ENCODE data around the gene CYP11A1. TPM values are rescaled to one million over a fixed set of nuclear protein-coding genes. Genes with fewer than 3 reads are reported as not detected.
A peak's percentile ranks its signal among the peaks of the same experiment; 100 is the strongest.

CYP11A1 gene
- total and polyA plus RNA-seq, 10 of the 15 experiments (the other 5 are each of a cell fraction or from before 2014, with no cell fraction given): 0.11 to 1.2 (median 0.23) TPM; not detected in 5

DNA sequence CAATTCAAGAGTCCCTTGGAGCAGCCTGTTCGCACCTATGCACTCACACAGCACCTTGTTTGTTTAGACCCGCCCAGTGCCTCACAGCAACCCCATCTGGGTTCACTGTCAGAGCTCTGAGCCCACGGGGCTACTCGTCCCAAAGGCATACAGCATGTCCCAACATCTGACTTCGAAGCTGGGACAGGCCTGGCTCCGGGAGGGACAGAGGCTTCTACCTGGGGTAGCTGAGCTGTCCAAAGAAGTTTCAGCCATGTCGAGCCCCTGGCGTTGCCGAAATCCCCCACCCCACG lies 28.6 kb upstream of the CYP11A1 start:
- BruUV-seq (replicated peaks): no TSS peak
- in situ Hi-C loops (cut with MboI) (loop anchor here (5.0 kb wide), 1 partner anchor 386 kb away; the partner anchor contains the start of gene CSK), intact Hi-C loops (cut with micrococcal nuclease; ENCODE audit: unreplicated experiment) (loop anchor here (1.0 to 10.0 kb wide), 4 partner anchors 8 to 739 kb away; no protein-coding TSS in a partner anchor)
- peaks cover 63% of the 10 kb centered on the region for H3K79me2 ChIP-seq (ENCODE audit: control insufficient read depth, insufficient read depth, low read length)
- peaks cover 94% of the 10 kb centered on the region for H3K4me1 ChIP-seq (ENCODE audit: control insufficient read depth, insufficient read depth, low read length)
- no peaks in the 10 kb centered on the region for H4K20me1 ChIP-seq (ENCODE audit: control insufficient read depth, insufficient read depth)
- H3K36me3 ChIP-seq (ENCODE audit: control insufficient read depth in 2 of 2, insufficient read depth in 2 of 2, low read length in 1 of 2): no peaks in the 10 kb centered on the region
- ChIA-PET CTCF (interaction anchor here (0.9 to 15.7 kb wide), 6 partner anchors 10 to 391 kb away, joined by 3 to 226 read pairs (median 6); no protein-coding TSS in a partner anchor), RAD21 (ENCODE audit: unreplicated experiment) (interaction anchor here (1.0 to 20.3 kb wide), 6 partner anchors 7 to 32 kb away, joined by 3 to 496 read pairs (median 24); partner anchors contain the start of gene SEMA7A), SMC1A (ENCODE audit: uncharacterized antibody, unreplicated experiment) (interaction anchor here (0.7 to 12.5 kb wide), 7 partner anchors 9 to 382 kb away, joined by 3 to 336 read pairs (median 7); partner anchors contain the start of gene SEMA7A), POLR2A (interaction anchor here (0.6 to 6.2 kb wide), 7 partner anchors 12 to 144 kb away, joined by 3 to 171 read pairs (median 4); partner anchors contain the start of gene SEMA7A)
- TF ChIP-seq, protein P1, sequence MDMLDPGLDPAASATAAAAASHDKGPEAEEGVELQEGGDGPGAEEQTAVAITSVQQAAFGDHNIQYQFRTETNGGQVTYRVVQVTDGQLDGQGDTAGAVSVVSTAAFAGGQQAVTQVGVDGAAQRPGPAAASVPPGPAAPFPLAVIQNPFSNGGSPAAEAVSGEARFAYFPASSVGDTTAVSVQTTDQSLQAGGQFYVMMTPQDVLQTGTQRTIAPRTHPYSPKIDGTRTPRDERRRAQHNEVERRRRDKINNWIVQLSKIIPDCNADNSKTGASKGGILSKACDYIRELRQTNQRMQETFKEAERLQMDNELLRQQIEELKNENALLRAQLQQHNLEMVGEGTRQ (IDR thresholded peaks at IDR 0.05; ENCODE audit: borderline replicate concordance, low read depth, low read length): no peak
- TF ChIP-seq ZNF207 (IDR thresholded peaks at IDR 0.05; ENCODE audit: borderline replicate concordance) (0 out of 2 replicates have a peak, but pooled peaks have one; percentile 70), SMARCA5 (IDR thresholded peaks at IDR 0.05) (0 out of 2 replicates have a peak, but pooled peaks have one; percentile 12)
- TF ChIP-seq, protein P2, sequence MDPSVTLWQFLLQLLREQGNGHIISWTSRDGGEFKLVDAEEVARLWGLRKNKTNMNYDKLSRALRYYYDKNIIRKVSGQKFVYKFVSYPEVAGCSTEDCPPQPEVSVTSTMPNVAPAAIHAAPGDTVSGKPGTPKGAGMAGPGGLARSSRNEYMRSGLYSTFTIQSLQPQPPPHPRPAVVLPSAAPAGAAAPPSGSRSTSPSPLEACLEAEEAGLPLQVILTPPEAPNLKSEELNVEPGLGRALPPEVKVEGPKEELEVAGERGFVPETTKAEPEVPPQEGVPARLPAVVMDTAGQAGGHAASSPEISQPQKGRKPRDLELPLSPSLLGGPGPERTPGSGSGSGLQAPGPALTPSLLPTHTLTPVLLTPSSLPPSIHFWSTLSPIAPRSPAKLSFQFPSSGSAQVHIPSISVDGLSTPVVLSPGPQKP (IDR thresholded peaks at IDR 0.05; ENCODE audit: low read depth, low read length): 0 out of 2 replicates have a peak, but pooled peaks have one; percentile 7
- no peaks in the 10 kb centered on the region for H3K9me3 ChIP-seq (replicated peaks; ENCODE audit: control insufficient read depth, insufficient read depth, low read length)
- H3K27ac ChIP-seq (ENCODE audit: control insufficient read depth, insufficient read depth): peak overlapping the region; percentile 100
- 6% methylated on average over 10 of the region's 10 CpGs for WGBS (ENCODE audit: insufficient coverage, insufficient replicate concordance, low lambda C conversion rate, missing lambda C conversion rate)
- H3K9ac ChIP-seq (ENCODE audit: control insufficient read depth, insufficient read depth, low read length): peak overlapping the region; percentile 76
- H3K27me3 ChIP-seq (replicated peaks in 1 of 2; ENCODE audit: control insufficient read depth in 2 of 2, insufficient read depth in 2 of 2, low read length in 1 of 2): no peaks in the 10 kb centered on the region
- peak overlapping the region; percentile 25; the same call in 1 of the 2 replicates for H3K4me3 ChIP-seq
- H3K4me2 ChIP-seq (ENCODE audit: control insufficient read depth, insufficient read depth): peak overlapping the region; percentile 96
- DNase-seq (ENCODE audit: low read depth, low spot score) (no peak), FAIRE-seq (no peak), ATAC-seq (peak; percentile 0)
- H2AFZ ChIP-seq (ENCODE audit: control insufficient read depth, low read depth, low read length): no peak overlapping the region
